Mesodermal cell (in vitro differentiated cells): ENCODE data around the gene ARID5B.
A peak's percentile ranks its signal among the peaks of the same experiment; 100 is the strongest.

Source experiments
- H3K27ac ChIP-seq: 2 replicates; pipeline ENCODE4 v1.7.0; 2013; ENCODE audit warnings: mild to moderate bottlenecking, low read depth, low read length, moderate library complexity; ENCODE audit not compliant: severe bottlenecking
- H3K36me3 ChIP-seq: 2 replicates; pipeline ENCODE4 v1.7.1; 2013; ENCODE audit warnings: mild to moderate bottlenecking, low read length, moderate library complexity; ENCODE audit not compliant: control insufficient read depth, insufficient read depth
- H3K4me1 ChIP-seq: one replicate; pipeline ENCODE4 v1.7.1; 2013; ENCODE audit warnings: mild to moderate bottlenecking, low read length; ENCODE audit not compliant: insufficient read depth, control insufficient read depth, poor library complexity, severe bottlenecking
- H3K4me3 ChIP-seq: 2 replicates; pipeline ENCODE4 v1.7.0; 2013; ENCODE audit warnings: low read length, control low read depth, mild to moderate bottlenecking; ENCODE audit not compliant: insufficient read depth, poor library complexity, severe bottlenecking; ENCODE audit errors: extremely low read depth
- H3K9me3 ChIP-seq: 2 replicates; pipeline ENCODE4 v1.7.1; 2013; ENCODE audit warnings: mild to moderate bottlenecking, low read length, moderate library complexity; ENCODE audit not compliant: control insufficient read depth
- WGBS, 2 experiments: methylation state at CpG; one replicate each; pipeline ENCODE4 v1.1.5; 2013; ENCODE audit warnings: missing lambda C conversion rate in 2 of 2; ENCODE audit not compliant: insufficient coverage in 2 of 2; 5-methylcytosine and 5-hydroxymethylcytosine counted together

The ARID5B gene

GRCh38 chr10:61888744-61889143 is 12.8 kb upstream of the ARID5B start:
- no peak overlapping the region for H3K4me3 ChIP-seq
- H3K9me3 ChIP-seq = no peaks in the 10 kb centered on the region
- no peaks in the 10 kb centered on the region for H3K4me1 ChIP-seq
- no peak overlapping the region for H3K27ac ChIP-seq
- WGBS, 2 experiments = 100% methylated on average over 1 of the region's 1 CpG; no CpG with 5 or more reads in 1 of the 2 experiments
- H3K36me3 ChIP-seq = no peaks in the 10 kb centered on the region

GRCh38 chr10:61890430-61890829 is 11.1 kb upstream of the ARID5B start:
- H3K36me3 ChIP-seq = no peaks in the 10 kb centered on the region
- no peaks in the 10 kb centered on the region for H3K9me3 ChIP-seq
- no peak overlapping the region for H3K27ac ChIP-seq
- H3K4me3 ChIP-seq = no peak overlapping the region
- H3K4me1 ChIP-seq = no peaks in the 10 kb centered on the region

- Histone ChIP-seq H3K27ac (no peak overlapping the region), H3K36me3 (no peaks in the 10 kb centered on the region), H3K4me1 (no peaks in the 10 kb centered on the region), H3K4me3 (no peak overlapping the region), H3K9me3 (no peaks in the 10 kb centered on the region)
- 56% methylated on average over 2 of the region's 5 CpGs; no CpG with 5 or more reads in 1 of the 2 experiments for WGBS, 2 experiments
Measured at GRCh38 chr10:61890881-61891409, 10.6 kb upstream of the ARID5B start.

GRCh38 chr10:61891906-61892585 is 9.5 kb upstream of the ARID5B start:
- WGBS, 2 experiments = 80% methylated on average over 2 of the region's 5 CpGs; no CpG with 5 or more reads in 1 of the 2 experiments
- H3K4me3 ChIP-seq = no peak overlapping the region

GRCh38 chr10:61892961-61893360 is 8.5 kb upstream of the ARID5B start:
- WGBS, 2 experiments = 100% methylated on average over 1 of the region's 4 CpGs; no CpG with 5 or more reads in 1 of the 2 experiments
- Histone ChIP-seq H3K9me3 (no peaks in the 10 kb centered on the region), H3K36me3 (no peaks in the 10 kb centered on the region), H3K4me1 (peaks cover 5% of the 10 kb centered on the region), H3K27ac (no peak overlapping the region), H3K4me3 (no peak overlapping the region)

More at GRCh38 chr10:61891906-61892585, 9.5 kb upstream of the ARID5B start:
- no peaks in the 10 kb centered on the region for H3K9me3 ChIP-seq
- H3K4me1 ChIP-seq = no peaks in the 10 kb centered on the region
- no peak overlapping the region for H3K27ac ChIP-seq
- H3K36me3 ChIP-seq = no peaks in the 10 kb centered on the region

- H3K27ac ChIP-seq = no peak overlapping the region
- H3K4me3 ChIP-seq = no peak overlapping the region
- no peaks in the 10 kb centered on the region for H3K9me3 ChIP-seq
- no peaks in the 10 kb centered on the region for H3K36me3 ChIP-seq
- peaks cover 15% of the 10 kb centered on the region for H3K4me1 ChIP-seq
- 75 to 87% methylated on average over 4 of the region's 4 CpGs for WGBS, 2 experiments
Measured at GRCh38 chr10:61894133-61894532, 7.4 kb upstream of the ARID5B start.

GRCh38 chr10:61895898-61896600 is 5.5 kb upstream of the ARID5B start:
- Histone ChIP-seq H3K9me3 (no peaks in the 10 kb centered on the region), H3K27ac (no peak overlapping the region), H3K4me3 (no peak overlapping the region), H3K4me1 (peaks cover 20% of the 10 kb centered on the region), H3K36me3 (no peaks in the 10 kb centered on the region)
- WGBS, 2 experiments = 88 to 89% methylated on average over 1 of the region's 6 CpGs

- peaks cover 20% of the 10 kb centered on the region for H3K4me1 ChIP-seq
- peak overlapping the region; percentile 12 for H3K4me3 ChIP-seq
- WGBS, 2 experiments = 18 to 28% methylated on average over 12 to 21 of the region's 32 CpGs
- H3K27ac ChIP-seq = no peak overlapping the region
- no peaks in the 10 kb centered on the region for H3K36me3 ChIP-seq
- H3K9me3 ChIP-seq = no peaks in the 10 kb centered on the region
Measured at GRCh38 chr10:61896854-61897661, 4.4 kb upstream of the ARID5B start.

- Histone ChIP-seq H3K36me3 (no peaks in the 10 kb centered on the region), H3K4me1 (peaks cover 20% of the 10 kb centered on the region), H3K27ac (no peak overlapping the region), H3K4me3 (peak overlapping the region; percentile 12), H3K9me3 (no peaks in the 10 kb centered on the region)
- 7 to 59% methylated on average over 3 to 7 of the region's 10 CpGs for WGBS, 2 experiments
Measured at GRCh38 chr10:61897671-61898434, 3.6 kb upstream of the ARID5B start.

- no peak overlapping the region for H3K27ac ChIP-seq
- H3K36me3 ChIP-seq = no peaks in the 10 kb centered on the region
- 38% methylated on average over 1 of the region's 2 CpGs; no CpG with 5 or more reads in 1 of the 2 experiments for WGBS, 2 experiments
- no peak overlapping the region for H3K4me3 ChIP-seq
- H3K9me3 ChIP-seq = no peaks in the 10 kb centered on the region
- H3K4me1 ChIP-seq = peaks cover 20% of the 10 kb centered on the region
Measured at GRCh38 chr10:61898435-61898778, 3.1 kb upstream of the ARID5B start.
